GM21723 (cell line): ENCODE measurements around the gene FOXS1.

Experiments
- ATAC-seq: cut with Tn5 transposase; IDR thresholded peaks from one replicate; pipeline ENCODE4 v1.9.1; 2021; ENCODE audit warnings: mild to moderate bottlenecking, moderate library complexity; ENCODE audit not compliant: unreplicated experiment

Gene FOXS1

GRCh38 chr20:31861385-31862156, 16.2 kb upstream of the FOXS1 start:
- no peak for ATAC-seq

- no peak for ATAC-seq
These were observed 15.7 kb upstream of the FOXS1 start for GRCh38 chr20:31861135-31861384.

GRCh38 chr20:31860390-31861134, 15.2 kb upstream of the FOXS1 start:
- no peak for ATAC-seq

GRCh38 chr20:31859998-31860380, 14.6 kb upstream of the FOXS1 start:
- ATAC-seq: no peak

- no peak for ATAC-seq
These were observed 14.0 kb upstream of the FOXS1 start for GRCh38 chr20:31859266-31859997.

GRCh38 chr20:31858760-31859083, 13.3 kb upstream of the FOXS1 start:
- ATAC-seq: no peak

- ATAC-seq: no peak
These were observed 12.7 kb upstream of the FOXS1 start for GRCh38 chr20:31857861-31858759.

GRCh38 chr20:31856516-31856915, 11.1 kb upstream of the FOXS1 start:
- no peak for ATAC-seq

- ATAC-seq: no peak
These were observed 8.1 kb upstream of the FOXS1 start for GRCh38 chr20:31853481-31853880.

GRCh38 chr20:31851240-31851955, 6.0 kb upstream of the FOXS1 start:
- no peak for ATAC-seq

- ATAC-seq: no peak
These were observed 4.0 kb upstream of the FOXS1 start for GRCh38 chr20:31849306-31849930.

- no peak for ATAC-seq
These were observed 2.9 kb upstream of the FOXS1 start for GRCh38 chr20:31848088-31848999.

GRCh38 chr20:31846793-31847138, 1.4 kb upstream of the FOXS1 start:
- ATAC-seq: no peak

- no peak for ATAC-seq
These were observed 586 bp downstream of the FOXS1 start for GRCh38 chr20:31844737-31845299.

- ATAC-seq: no peak
These were observed 1.5 kb downstream of the FOXS1 start for GRCh38 chr20:31843881-31844280.

- no peak for ATAC-seq
These were observed 2.1 kb downstream of the FOXS1 start for GRCh38 chr20:31843288-31843687.

GRCh38 chr20:31842471-31843157, 2.8 kb downstream of the FOXS1 start:
- ATAC-seq: no peak

- ATAC-seq: no peak
These were observed 3.5 kb downstream of the FOXS1 start for GRCh38 chr20:31841928-31842327.
